Measurements from ENCODE around the gene IFITM10. TPM values are rescaled to one million over a fixed set of nuclear protein-coding genes. Genes with fewer than 3 reads are reported as not detected.

The IFITM10 gene
- polyA plus RNA-seq, 1 of the 3 experiments (the other 2 are of a cell fraction): 0.21 TPM

GRCh38 chr11:1755344-1755691 is 4.9 kb upstream of the IFITM10 start:
- H3K27me3 ChIP-seq (ENCODE audit: insufficient read depth): no peaks in the 10 kb centered on the region
- 90% methylated on average over 9 of the region's 9 CpGs for WGBS (ENCODE audit: low lambda C conversion rate)
- no peak for DNase-seq
- no peaks in the 10 kb centered on the region for H3K9me2 ChIP-seq
- ChIA-PET CTCF (interaction anchor here (1.0 to 1.1 kb wide), 4 partner anchors 10 to 62 kb away, joined by 3 to 4 read pairs (median 3); no protein-coding TSS in a partner anchor), POLR2A (no interaction called here)
- peaks cover 0 to 39% of the 10 kb centered on the region in 2 experiments for H3K36me3 ChIP-seq (replicated peaks in 1 of 2; ENCODE audit: control insufficient read depth in 1 of 2, insufficient read depth in 2 of 2, low read length in 1 of 2)
- 0 out of 2 replicates have a peak, but pooled peaks cover 3% of the 10 kb centered on the region for H4K20me1 ChIP-seq (ENCODE audit: insufficient read depth)
- no peak overlapping the region for H3K27ac ChIP-seq (ENCODE audit: low read depth in 2 of 2, low read length in 1 of 2)
- TF ChIP-seq GATA2 (CRISPR knock-in tag; IDR thresholded peaks at IDR 0.05) (no peak), TAF1 (IDR thresholded peaks at IDR 0.05; ENCODE audit: borderline replicate concordance, low read depth, low read length) (no peak), MEF2A (IDR thresholded peaks at IDR 0.05; ENCODE audit: borderline replicate concordance, low read depth) (no peak), JUND (IDR thresholded peaks at IDR 0.05) (no peak)
- H3K4me1 ChIP-seq (ENCODE audit: control insufficient read depth in 1 of 2, insufficient read depth in 2 of 2, low read depth in 1 of 2, low read length in 1 of 2): peaks cover 0 to 31% of the 10 kb centered on the region in 2 experiments; a peak in 1 of 4 replicates
- no peaks in the 10 kb centered on the region for H3K9me3 ChIP-seq
- H3F3A ChIP-seq (replicated peaks; ENCODE audit: insufficient read depth): no peaks in the 10 kb centered on the region
- no peak overlapping the region for H3K9ac ChIP-seq
- H3K4me3 ChIP-seq (ENCODE audit: low read depth in 2 of 2, low read length in 1 of 2): no peak overlapping the region
- H2AFZ ChIP-seq (ENCODE audit: low read depth): no peak overlapping the region
- H3K79me2 ChIP-seq (ENCODE audit: insufficient read depth): no peaks in the 10 kb centered on the region
- H3K4me2 ChIP-seq: no peak overlapping the region

- H3K36me3 ChIP-seq (replicated peaks in 1 of 2; ENCODE audit: control insufficient read depth in 1 of 2, insufficient read depth in 2 of 2, low read length in 1 of 2): peaks cover 0 to 32% of the 10 kb centered on the region in 2 experiments
- no peak overlapping the region for H3K9ac ChIP-seq
- H3K79me2 ChIP-seq (ENCODE audit: insufficient read depth): no peaks in the 10 kb centered on the region
- no peak for DNase-seq
- H3K9me2 ChIP-seq: no peaks in the 10 kb centered on the region
- ChIA-PET CTCF (interaction anchor here (1.0 to 1.1 kb wide), 4 partner anchors 10 to 61 kb away, joined by 3 to 4 read pairs (median 3); no protein-coding TSS in a partner anchor), POLR2A (no interaction called here)
- H3K27ac ChIP-seq (ENCODE audit: low read depth in 2 of 2, low read length in 1 of 2): no peak overlapping the region
- WGBS (ENCODE audit: low lambda C conversion rate): 92% methylated on average over 4 of the region's 8 CpGs
- H4K20me1 ChIP-seq (ENCODE audit: insufficient read depth): 0 out of 2 replicates have a peak, but pooled peaks cover 3% of the 10 kb centered on the region
- H3K4me3 ChIP-seq (ENCODE audit: low read depth in 2 of 2, low read length in 1 of 2): no peak overlapping the region
- no peaks in the 10 kb centered on the region for H3K9me3 ChIP-seq
- no peaks in the 10 kb centered on the region for H3F3A ChIP-seq (replicated peaks; ENCODE audit: insufficient read depth)
- peaks cover 0 to 39% of the 10 kb centered on the region in 2 experiments; a peak in 1 of 4 replicates for H3K4me1 ChIP-seq (ENCODE audit: control insufficient read depth in 1 of 2, insufficient read depth in 2 of 2, low read depth in 1 of 2, low read length in 1 of 2)
- H3K27me3 ChIP-seq (ENCODE audit: insufficient read depth): no peaks in the 10 kb centered on the region
- H2AFZ ChIP-seq (ENCODE audit: low read depth): no peak overlapping the region
- H3K4me2 ChIP-seq: no peak overlapping the region
- no peak for TF ChIP-seq FOXJ3 (CRISPR knock-in tag; IDR thresholded peaks at IDR 0.05)
- no peak for TF ChIP-seq ELF1 (IDR thresholded peaks at IDR 0.05)
- no peak for TF ChIP-seq CHD2 (IDR thresholded peaks at IDR 0.05; ENCODE audit: low read length, partially characterized antibody)
- TF ChIP-seq NRF1 (IDR thresholded peaks at IDR 0.05; ENCODE audit: low read depth, low read length): no peak
- TF ChIP-seq MAX (IDR thresholded peaks at IDR 0.05; ENCODE audit: low read depth): no peak
- TF ChIP-seq JUND (IDR thresholded peaks at IDR 0.05): no peak
- no peak for TF ChIP-seq POLR2AphosphoS5 (IDR thresholded peaks at IDR 0.05; ENCODE audit: low read depth, low read length)
- TF ChIP-seq SMC3 (IDR thresholded peaks at IDR 0.05; ENCODE audit: low read depth, low read length): no peak
- TF ChIP-seq RAD21 (IDR thresholded peaks at IDR 0.05; ENCODE audit: low read length): no peak
- no peak for TF ChIP-seq TEAD4 (IDR thresholded peaks at IDR 0.05; ENCODE audit: borderline replicate concordance, insufficient read depth)
- TF ChIP-seq ZBTB33 (IDR thresholded peaks at IDR 0.05; ENCODE audit: borderline replicate concordance, low read depth): no peak
- TF ChIP-seq SIN3A (IDR thresholded peaks at IDR 0.05; ENCODE audit: borderline replicate concordance, low read depth, low read length): no peak
- TF ChIP-seq MEF2A (IDR thresholded peaks at IDR 0.05; ENCODE audit: borderline replicate concordance, low read depth): no peak
- TF ChIP-seq RCOR1 (IDR thresholded peaks at IDR 0.05; ENCODE audit: low read length): no peak
- no peak for TF ChIP-seq REST (IDR thresholded peaks at IDR 0.05; ENCODE audit: low read depth, low read length)
- no peak for TF ChIP-seq MXI1 (IDR thresholded peaks at IDR 0.05; ENCODE audit: low read depth, low read length)
- TF ChIP-seq IRF3 (IDR thresholded peaks at IDR 0.05; ENCODE audit: low read depth, low read length): no peak
Observed at GRCh38 chr11:1754376-1755150, 4.2 kb upstream of the IFITM10 start.

Measured in SK-N-SH (cell line).